Glutamatergic neuron (in vitro differentiated cells): ENCODE measurements around the gene OLIG3. TPM values are rescaled to one million over a fixed set of nuclear protein-coding genes. Genes with fewer than 3 reads are reported as not detected.

Source experiments
- DNase-seq: peaks from one replicate; pipeline ENCODE4 v3.0.0; 2022
- H3K27ac Mint-ChIP-seq: one replicate; pipeline ENCODE4 v1.8.0; 2020; ENCODE audit warnings: mild to moderate bottlenecking, mixed read lengths, inconsistent platforms; ENCODE audit not compliant: unreplicated experiment
- H3K27me3 Mint-ChIP-seq: one replicate; pipeline ENCODE4 v1.8.0; 2020; ENCODE audit warnings: mild to moderate bottlenecking, moderate library complexity, mixed read lengths, inconsistent platforms; ENCODE audit not compliant: unreplicated experiment
- H3K36me3 Mint-ChIP-seq: one replicate; pipeline ENCODE4 v1.8.0; 2020; ENCODE audit warnings: mild to moderate bottlenecking, mixed read lengths, inconsistent platforms; ENCODE audit not compliant: unreplicated experiment
- H3K4me1 Mint-ChIP-seq: one replicate; pipeline ENCODE4 v1.8.0; 2020; ENCODE audit warnings: mild to moderate bottlenecking, low read depth, mixed read lengths, inconsistent platforms; ENCODE audit not compliant: unreplicated experiment
- H3K4me3 Mint-ChIP-seq: one replicate; pipeline ENCODE4 v1.8.0; 2020; ENCODE audit warnings: mild to moderate bottlenecking, mixed read lengths, inconsistent platforms; ENCODE audit not compliant: unreplicated experiment
- H3K9me3 Mint-ChIP-seq: one replicate; pipeline ENCODE4 v1.8.0; 2020; ENCODE audit warnings: mild to moderate bottlenecking, moderate library complexity, mixed read lengths, inconsistent platforms; ENCODE audit not compliant: unreplicated experiment
- total RNA-seq: library from RNA; stranded (reverse); fragmentation: NEBNext Ultra II Directional; extraction: Animal tissue kit (Norgen Biotek cat#: 25700); gene quantifications from one replicate; pipeline ENCODE4 v1.2.1, GENCODE V29; 2021; ENCODE audit not compliant: unreplicated experiment
- TF ChIP-seq, protein P1 (sequence below): fragments of 200-600 bp; sonication (generic); IDR thresholded peaks from one replicate; pipeline ENCODE4 v1.5.0; 2021; ENCODE audit not compliant: partially characterized antibody, unreplicated experiment

The OLIG3 gene
- total RNA-seq, 1 donor from 2014 or later = 75.1 TPM

DNA sequence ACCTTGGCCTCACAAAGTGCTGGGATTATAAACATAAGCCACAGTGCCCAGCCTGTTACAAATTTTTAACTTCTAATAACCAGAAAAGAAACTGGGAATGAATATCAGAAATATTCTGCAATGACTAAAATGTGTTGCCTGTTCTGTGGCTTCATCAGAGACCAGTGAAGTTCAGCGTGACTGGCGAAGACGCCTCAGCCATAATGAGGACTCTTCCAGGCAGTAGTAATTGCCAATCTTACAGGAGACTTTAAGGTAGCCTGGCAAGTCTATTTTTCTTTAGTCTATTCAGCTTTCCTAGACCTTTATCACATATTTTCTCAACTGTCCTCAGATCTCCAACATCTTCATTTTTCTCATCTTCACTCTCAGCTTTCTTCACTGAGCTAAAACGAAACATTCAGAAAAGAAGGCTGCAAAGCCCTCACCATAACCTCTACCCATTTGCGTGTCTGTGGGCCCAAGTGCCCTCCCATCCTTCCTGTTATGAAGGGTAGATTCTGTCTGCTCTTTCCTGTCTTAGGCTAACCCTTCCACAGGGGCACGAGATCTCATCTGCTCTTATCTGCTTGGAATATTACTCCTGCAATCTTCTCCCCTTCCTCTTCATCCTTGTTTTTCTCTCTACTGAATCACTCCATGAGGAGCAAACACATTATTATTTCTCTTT is 42.0 kb upstream of the OLIG3 start:
- TF ChIP-seq, protein P1, sequence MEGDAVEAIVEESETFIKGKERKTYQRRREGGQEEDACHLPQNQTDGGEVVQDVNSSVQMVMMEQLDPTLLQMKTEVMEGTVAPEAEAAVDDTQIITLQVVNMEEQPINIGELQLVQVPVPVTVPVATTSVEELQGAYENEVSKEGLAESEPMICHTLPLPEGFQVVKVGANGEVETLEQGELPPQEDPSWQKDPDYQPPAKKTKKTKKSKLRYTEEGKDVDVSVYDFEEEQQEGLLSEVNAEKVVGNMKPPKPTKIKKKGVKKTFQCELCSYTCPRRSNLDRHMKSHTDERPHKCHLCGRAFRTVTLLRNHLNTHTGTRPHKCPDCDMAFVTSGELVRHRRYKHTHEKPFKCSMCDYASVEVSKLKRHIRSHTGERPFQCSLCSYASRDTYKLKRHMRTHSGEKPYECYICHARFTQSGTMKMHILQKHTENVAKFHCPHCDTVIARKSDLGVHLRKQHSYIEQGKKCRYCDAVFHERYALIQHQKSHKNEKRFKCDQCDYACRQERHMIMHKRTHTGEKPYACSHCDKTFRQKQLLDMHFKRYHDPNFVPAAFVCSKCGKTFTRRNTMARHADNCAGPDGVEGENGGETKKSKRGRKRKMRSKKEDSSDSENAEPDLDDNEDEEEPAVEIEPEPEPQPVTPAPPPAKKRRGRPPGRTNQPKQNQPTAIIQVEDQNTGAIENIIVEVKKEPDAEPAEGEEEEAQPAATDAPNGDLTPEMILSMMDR = no peak
- DNase-seq = no peak
- Mint-ChIP-seq H3K27me3 (no peaks in the 10 kb centered on the region), H3K4me3 (no peak overlapping the region), H3K36me3 (no peaks in the 10 kb centered on the region), H3K9me3 (no peaks in the 10 kb centered on the region), H3K4me1 (peaks cover 3% of the 10 kb centered on the region), H3K27ac (no peak overlapping the region)

DNA sequence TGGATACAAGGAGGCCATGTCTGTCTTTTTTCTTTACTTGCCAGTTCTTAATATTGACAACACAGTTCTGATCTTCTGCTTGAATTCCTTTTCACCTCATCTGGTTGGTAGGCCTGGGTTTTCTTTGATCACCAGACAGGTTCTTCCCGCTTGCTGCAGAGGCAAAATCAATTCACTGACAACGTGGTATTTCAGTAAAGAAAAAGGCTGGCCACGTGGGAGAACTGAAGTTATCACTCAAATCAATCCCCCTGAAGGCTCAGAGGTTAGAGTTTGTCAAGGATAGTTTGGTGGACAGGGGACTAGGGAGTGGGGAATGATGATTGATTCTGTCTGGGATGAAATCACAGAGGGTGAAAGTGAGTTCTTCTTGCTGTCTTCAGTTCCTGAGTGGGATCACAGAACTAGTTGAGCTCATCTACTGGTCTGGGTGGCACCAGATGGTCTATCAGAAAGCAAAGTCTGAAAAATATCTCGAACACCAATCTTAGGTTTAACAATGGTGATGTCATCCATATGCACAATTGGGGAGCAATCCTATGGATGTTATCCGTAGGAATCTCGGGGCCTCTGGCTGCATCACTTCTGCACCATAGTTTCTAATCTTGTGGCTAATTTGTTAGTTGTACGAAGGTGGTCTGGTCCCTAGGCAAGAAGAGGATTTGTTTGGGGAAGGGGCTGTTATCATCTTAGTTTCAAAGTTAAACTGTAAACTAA is 37.3 kb upstream of the OLIG3 start:
- TF ChIP-seq, protein P1 = no peak
- peaks cover 3% of the 10 kb centered on the region for H3K4me1 Mint-ChIP-seq
- DNase-seq = no peak
- peak overlapping the region; percentile 55 for H3K27ac Mint-ChIP-seq
- H3K27me3 Mint-ChIP-seq = peaks cover under 1% of the 10 kb centered on the region
- H3K9me3 Mint-ChIP-seq = no peaks in the 10 kb centered on the region
- no peak overlapping the region for H3K4me3 Mint-ChIP-seq
- H3K36me3 Mint-ChIP-seq = no peaks in the 10 kb centered on the region

DNA sequence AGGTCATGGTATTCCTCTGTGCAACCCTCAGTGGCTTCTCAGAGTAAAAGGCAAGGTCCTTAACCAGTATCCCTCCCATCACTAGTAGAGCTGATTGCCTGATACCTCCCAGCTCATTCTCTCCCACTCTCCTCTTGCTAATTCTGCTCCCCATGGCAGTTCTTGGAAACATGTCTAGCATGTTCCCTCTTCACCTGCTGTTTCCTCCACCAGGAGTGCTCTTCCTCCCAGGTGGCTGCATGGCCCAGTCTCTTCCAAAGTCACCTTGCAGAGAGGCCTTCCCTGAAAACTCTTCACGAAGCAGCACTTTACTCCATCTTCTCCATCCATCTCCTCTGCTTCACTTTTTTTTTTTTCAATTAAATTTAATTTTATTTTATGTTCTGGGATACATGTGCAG is 36.2 kb upstream of the OLIG3 start:
- Mint-ChIP-seq H3K36me3 (no peaks in the 10 kb centered on the region), H3K9me3 (no peaks in the 10 kb centered on the region), H3K27me3 (peaks cover 1% of the 10 kb centered on the region), H3K27ac (no peak overlapping the region), H3K4me1 (peaks cover 3% of the 10 kb centered on the region), H3K4me3 (no peak overlapping the region)
- TF ChIP-seq, protein P1 = no peak
- DNase-seq = no peak

DNA sequence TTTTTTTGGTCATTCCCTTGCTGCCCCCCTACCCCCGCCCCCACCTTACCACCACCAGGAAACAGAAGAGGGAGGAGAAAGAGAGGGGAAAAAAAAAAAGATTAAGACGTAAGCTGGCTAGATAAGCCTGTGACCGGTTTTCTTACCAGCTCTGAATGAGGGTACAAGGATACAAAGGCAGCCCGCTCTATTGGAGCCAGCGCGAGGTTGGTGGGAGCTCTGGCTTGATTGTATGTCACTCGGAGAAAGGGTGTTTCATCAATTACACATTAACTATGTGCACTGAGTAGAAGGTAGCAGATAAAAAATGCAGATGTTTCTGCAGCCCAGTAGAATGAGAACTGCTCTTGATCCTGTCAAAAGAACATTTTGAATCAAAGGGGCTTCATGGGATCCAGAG is 28.6 kb upstream of the OLIG3 start:
- TF ChIP-seq, protein P1 = no peak

DNA sequence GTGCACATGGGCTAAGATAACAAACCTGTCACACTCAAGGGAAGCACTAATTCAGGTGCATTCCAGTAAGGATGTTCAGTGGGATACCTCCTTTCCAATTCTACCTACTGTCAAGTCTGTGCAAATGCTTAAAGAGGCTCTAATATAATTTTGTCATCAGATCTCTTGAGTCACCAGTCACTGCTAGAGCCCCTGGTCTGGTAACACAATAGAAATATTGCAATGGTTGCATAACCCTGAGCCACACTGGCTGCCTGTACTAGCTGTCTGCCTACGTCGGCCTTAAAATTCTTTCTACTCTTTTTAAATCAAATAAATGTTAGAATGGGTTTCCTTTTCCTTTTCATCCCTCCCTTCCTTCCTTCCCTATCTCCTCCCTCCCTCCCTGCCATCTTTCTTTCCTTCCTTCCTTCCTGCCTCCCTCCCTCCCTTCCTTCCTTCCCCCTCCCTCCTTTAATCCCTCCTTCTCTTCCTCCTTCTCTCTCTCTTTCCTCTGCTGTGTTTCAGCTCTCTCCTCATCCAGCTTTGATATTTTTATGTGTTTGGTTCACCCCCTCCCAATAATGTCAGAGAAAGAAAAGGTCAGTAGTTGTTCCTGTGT is 28.1 kb upstream of the OLIG3 start:
- Mint-ChIP-seq H3K4me1 (no peaks in the 10 kb centered on the region), H3K36me3 (no peaks in the 10 kb centered on the region), H3K4me3 (no peak overlapping the region), H3K27ac (no peak overlapping the region), H3K27me3 (peaks cover 1% of the 10 kb centered on the region), H3K9me3 (no peaks in the 10 kb centered on the region)
- TF ChIP-seq, protein P1 = no peak
- DNase-seq = no peak

More for the DNA sequence above, 28.6 kb upstream of the OLIG3 start:
- no peak for DNase-seq
- Mint-ChIP-seq H3K4me1 (no peaks in the 10 kb centered on the region), H3K9me3 (no peaks in the 10 kb centered on the region), H3K27me3 (peaks cover 1% of the 10 kb centered on the region), H3K4me3 (no peak overlapping the region), H3K36me3 (no peaks in the 10 kb centered on the region), H3K27ac (no peak overlapping the region)
